ENCODE measurements around the gene ERBB2.

Gene ERBB2

GRCh38 chr17:39666231-39666600 lies 33.6 kb upstream of the ERBB2 start:
- no peak for DNase-seq

- no peak for DNase-seq
Observed at GRCh38 chr17:39666601-39667261, 33.1 kb upstream of the ERBB2 start.

GRCh38 chr17:39667262-39667944 lies 32.5 kb upstream of the ERBB2 start:
- peak; percentile 30 for DNase-seq

DNA sequence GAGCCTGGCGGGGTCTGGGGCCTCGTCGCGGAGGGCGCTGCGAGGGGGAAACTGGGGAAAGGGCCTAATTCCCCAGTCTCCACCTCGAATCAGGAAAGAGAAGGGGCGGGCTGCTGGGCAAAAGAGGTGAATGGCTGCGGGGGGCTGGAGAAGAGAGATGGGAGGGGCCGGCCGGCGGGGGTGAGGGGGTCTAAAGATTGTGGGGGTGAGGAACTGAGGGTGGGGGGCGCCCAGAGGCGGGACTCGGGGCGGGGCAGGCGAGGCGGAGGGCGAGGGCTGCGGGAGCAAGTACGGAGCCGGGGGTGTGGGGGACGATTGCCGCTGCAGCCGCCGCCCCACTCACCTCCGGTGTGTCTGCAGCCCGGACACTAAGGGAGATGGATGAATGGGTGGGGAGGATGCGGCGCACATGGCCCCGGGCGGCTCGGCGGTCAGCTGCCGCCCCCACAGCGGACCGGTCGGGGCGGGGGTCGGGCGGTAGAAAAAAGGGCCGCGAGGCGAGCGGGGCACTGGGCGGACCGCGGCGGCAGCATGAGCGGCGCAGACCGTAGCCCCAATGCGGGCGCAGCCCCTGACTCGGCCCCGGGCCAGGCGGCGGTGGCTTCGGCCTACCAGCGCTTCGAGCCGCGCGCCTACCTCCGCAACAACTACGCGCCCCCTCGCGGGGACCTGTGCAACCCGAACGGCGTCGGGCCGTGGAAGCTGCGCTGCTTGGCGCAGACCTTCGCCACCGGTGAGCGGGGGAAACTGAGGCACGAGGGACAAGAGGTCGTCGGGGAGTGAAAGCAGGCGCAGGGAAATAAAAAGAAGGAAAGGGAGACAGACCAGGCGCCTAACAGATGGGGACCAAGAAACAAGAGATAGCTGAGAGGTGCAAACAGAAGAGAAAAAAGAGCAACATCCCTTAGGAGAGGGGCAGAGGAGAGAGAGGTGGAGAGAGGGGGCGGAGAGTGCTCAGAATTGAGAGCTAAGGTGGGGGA lies 31.6 kb upstream of the ERBB2 start, which contains the start of gene PNMT:
PNMT (plus strand) TSS at position 509 of the 980 bp plus-strand sequence; CDS start at position 532, 23 bp downstream.
- DNase-seq: peak; percentile 85

GRCh38 chr17:39669897-39670735 lies 29.7 kb upstream of the ERBB2 start:
- no peak for DNase-seq

DNA sequence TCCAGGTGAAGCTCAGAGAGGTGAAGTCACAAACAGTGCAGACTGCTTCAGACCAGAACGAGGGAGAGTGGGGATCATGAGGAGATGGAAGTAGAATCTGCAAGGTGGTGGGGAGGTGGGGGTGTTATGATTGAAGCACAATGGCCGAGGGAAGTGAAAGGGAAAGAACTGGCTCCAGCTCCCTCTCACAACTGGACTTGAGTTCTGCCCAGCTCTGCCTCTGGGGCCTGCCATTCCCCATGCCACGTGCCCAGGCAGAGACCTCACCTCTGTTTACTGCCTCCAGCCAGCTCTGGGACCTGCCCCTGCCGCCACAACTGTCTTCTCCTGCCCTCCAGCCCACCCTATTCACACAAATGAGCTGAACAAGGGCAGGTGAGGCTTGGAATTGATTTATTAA lies 29.1 kb upstream of the ERBB2 start:
- DNase-seq: no peak

DNA sequence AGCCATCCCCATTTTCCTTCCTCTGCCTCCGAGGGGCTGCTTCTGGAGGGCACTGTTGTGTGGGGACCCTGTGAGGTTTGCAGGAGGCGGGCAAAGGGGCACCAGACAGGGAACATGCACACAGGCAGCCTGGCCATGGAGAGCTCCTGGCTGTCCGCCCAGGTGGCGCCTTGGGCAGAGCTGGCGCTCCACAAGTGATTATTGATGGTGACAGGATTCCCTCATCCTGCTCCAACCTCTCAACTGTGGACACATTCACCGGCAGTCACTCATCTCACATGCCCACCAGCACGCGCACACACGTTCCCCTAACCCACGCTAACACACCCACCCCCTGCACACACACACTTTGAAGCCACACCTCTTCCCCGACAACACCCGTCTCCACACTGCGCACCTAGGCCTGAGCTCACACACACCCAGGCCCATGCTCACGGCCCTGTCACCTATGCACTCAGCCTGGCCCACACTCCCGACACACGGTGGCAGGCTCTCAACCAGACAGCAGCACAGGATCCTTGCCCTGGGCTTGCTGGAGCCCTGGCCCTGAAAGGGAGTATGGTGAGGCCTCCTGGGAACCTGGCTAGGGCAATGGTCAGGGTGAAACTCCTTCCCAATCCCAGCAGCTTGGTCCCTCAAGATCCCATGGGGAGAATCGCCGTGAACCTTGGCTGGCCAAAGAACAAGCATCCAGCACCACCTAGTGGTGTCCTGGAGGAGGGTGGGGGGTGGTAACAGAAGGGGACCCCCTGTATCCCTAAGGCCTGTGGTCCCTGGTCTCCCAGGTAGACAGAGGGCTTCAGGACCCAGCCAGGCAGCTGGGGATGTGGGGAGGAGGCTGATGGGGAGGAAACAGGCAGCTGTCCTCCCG lies 28.0 kb upstream of the ERBB2 start:
- peak; percentile 30 for DNase-seq

DNA sequence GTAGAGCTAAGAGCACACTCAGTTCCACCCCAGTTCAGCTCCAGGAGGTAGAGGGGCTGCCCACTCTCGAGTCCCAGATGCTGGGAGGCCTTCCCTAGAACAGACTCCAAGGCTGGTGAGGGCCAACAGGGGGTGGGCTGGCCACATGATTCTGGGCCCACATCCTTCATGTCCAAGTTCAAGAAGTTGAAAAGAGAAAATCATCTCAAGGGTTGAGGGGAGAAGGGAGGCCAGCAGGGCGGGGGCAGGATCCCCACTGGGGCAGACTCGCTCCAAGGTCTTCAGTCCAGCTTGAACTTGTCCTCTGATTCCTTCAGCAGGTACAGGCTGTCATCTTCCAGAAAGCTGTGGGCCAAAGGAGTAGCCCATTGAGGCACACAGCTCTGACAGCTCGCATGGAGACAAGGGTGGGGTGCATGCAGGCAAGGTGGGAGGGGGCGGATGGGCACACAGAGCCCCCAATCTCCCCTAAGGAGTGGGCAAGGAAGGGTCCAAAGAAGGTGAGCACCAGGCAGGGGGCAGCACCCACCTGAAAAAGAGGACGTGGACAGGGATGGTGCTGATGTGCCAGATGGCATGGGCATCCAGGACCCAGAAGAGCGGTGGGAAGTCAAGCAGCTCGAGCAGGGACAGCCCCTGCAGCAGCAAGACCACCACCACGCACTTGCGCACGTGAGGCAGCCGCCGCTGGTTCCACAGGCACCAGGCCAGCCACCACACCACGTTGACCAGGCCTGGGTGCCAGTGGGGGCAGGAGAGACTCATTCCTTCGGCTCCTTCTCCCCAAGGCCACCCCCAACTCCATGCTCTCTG lies 27.1 kb upstream of the ERBB2 start:
- DNase-seq: no peak

GRCh38 chr17:39673335-39674081 lies 26.4 kb upstream of the ERBB2 start:
- no peak for DNase-seq

GRCh38 chr17:39674179-39674578 lies 25.7 kb upstream of the ERBB2 start:
- no peak for DNase-seq

- no peak for DNase-seq
Observed at GRCh38 chr17:39674702-39675389, 25.0 kb upstream of the ERBB2 start.

- no peak for DNase-seq
Observed at GRCh38 chr17:39675390-39676082, 24.3 kb upstream of the ERBB2 start.

- peak; percentile 62 for DNase-seq
Observed at GRCh38 chr17:39676198-39676819, 23.6 kb upstream of the ERBB2 start.

DNA sequence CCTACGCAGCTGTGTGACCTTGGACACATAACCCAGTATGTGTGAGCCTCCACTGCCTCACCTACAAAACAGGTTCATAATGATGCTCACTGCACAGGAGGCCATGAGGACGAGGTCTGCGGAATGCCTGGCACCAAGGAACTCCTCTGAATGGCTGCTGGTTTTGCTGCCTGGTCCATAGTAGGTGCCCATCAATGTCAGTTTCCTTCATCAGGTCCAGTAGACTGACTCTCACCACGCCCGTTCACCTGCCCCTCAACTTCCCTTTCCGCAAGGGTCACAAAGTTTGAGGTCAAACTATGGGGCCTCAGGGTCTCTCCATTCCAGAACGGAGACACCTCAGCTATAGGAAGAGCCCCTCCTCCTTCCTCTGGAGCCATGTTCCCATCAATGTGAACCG lies 22.8 kb upstream of the ERBB2 start:
- DNase-seq: no peak

DNA sequence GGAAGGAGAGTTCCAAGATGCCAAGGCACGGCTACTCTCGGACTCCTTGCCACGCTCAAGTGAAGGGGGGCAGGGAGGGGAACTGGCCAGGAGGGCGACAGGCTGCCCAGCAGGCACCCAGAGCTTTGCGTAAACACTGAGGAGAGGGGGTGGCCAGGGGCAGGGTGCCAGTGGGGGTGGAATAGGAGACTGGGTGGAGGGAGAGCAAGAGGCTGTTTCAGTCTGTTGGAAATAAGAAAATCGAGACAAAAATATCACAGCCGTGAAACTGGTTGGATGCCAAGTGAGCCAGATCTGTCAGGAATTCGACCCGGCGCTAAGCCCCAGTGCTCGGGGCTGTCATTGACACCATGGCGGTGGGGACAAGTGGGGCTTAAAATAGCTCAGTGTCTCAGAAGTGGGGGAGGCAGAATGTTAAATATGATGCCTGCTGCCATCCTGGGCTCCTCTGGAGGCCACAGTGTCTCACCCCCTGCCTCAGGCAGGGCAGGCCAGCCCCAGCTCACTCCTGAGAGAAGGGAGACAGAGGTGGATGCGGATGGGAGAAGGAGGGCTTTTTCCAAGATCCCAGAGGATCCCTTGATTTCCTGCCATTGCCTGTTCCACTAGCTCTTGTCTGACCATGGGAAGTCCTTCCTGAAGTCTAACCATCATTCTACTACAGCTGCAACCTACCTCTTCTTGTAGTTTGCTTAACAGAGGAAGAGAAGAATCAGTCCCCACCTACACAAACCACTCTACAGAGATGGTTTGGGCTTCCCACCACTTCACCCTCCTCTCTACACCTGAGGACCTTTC lies 22.1 kb upstream of the ERBB2 start:
- DNase-seq: no peak

DNA sequence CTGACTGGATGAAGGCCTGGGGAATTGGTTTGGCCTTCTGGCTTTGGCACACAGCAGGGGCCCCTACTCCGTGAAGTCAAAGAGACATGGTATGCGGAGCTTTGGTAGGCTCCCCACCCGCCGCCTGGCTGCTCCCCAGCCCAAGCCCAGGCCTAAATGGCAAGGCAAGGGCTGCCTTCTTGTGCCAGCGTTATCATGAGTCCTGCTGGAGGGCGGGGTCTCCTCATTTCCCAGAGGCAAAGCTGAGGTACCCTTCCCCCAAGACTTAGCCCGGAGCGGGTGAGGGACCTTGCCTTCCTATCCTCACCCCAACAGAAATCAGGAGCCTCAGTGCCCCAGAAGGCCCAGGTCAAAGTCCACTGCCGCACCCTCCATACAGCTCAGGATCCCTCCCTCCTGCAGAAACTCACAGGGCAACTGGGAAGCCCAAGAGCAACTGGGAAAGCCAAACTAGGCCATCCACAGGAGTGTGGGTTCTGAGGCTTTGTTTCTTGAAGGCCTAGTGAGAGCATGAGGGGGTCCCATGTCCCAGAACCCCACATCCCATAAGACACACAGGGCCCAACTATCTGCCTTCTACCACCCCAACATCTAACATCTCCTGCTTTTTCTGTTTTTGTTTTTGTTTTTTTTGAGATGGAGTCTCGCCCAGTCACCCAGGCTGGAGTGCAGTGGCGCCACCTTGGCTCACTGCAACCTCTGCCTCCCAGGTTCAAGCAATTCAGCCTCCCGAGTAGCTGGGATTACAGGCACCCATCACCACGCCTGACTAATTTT lies 21.3 kb upstream of the ERBB2 start:
- no peak for DNase-seq

All from CD4-positive, alpha-beta T cell treated with Interleukin-17A for 4 hours (primary cell).